ENCODE measurements around the gene POLH. TPM values are rescaled to one million over a fixed set of nuclear protein-coding genes. Genes with fewer than 3 reads are reported as not detected.

Gene POLH
- total and polyA plus RNA-seq, 9 of the 15 experiments (the other 6 are each of a cell fraction or from before 2014, with no cell fraction given), result 5.8 to 31.6 (median 20.6) TPM

DNA sequence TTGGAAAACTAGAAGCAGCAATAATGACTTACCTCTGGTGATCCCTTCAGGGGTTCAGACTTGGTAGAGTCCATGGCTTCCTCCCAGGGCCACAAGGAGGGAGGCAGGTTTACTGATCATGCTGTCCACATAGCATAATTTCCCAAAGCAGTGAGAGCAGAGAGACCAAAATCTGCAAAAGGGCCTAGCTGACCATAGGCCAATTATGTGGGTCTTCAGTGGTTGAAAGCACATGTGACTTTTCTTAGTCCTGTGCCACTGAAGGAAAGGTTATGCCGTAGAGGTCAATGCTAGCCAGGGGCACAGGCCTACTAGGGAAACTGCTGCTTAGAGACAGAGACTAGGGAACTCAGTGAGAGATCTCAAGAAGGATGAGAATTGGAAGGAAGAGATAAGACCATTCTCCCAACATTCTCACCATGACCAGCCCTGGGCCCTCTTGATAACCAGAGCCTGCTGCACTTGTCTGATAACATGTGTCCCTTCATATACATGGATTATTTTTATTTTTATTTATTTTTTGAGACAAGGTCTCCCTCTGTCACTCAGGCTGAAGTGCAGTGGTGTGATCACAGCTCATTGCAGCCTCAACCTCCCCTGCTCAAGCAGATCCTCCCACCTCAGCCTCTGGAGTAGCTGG is 55.1 kb downstream of the POLH start (continued):
- TF ChIP-seq, protein P1, sequence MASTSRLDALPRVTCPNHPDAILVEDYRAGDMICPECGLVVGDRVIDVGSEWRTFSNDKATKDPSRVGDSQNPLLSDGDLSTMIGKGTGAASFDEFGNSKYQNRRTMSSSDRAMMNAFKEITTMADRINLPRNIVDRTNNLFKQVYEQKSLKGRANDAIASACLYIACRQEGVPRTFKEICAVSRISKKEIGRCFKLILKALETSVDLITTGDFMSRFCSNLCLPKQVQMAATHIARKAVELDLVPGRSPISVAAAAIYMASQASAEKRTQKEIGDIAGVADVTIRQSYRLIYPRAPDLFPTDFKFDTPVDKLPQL (IDR thresholded peaks at IDR 0.05; ENCODE audit: extremely low read depth, insufficient read length), result peak; percentile 55
- TF ChIP-seq STAT5B (CRISPR knock-in tag; IDR thresholded peaks at IDR 0.05), result no peak
- no peak for TF ChIP-seq SNIP1 (IDR thresholded peaks at IDR 0.05; ENCODE audit: low read depth)
- TF ChIP-seq ZNF23 (CRISPR knock-in tag; IDR thresholded peaks at IDR 0.05), result no peak
- TF ChIP-seq, protein P2, sequence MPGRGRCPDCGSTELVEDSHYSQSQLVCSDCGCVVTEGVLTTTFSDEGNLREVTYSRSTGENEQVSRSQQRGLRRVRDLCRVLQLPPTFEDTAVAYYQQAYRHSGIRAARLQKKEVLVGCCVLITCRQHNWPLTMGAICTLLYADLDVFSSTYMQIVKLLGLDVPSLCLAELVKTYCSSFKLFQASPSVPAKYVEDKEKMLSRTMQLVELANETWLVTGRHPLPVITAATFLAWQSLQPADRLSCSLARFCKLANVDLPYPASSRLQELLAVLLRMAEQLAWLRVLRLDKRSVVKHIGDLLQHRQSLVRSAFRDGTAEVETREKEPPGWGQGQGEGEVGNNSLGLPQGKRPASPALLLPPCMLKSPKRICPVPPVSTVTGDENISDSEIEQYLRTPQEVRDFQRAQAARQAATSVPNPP (IDR thresholded peaks at IDR 0.05; ENCODE audit: borderline replicate concordance, insufficient read depth, insufficient read length), result no peak
- TF ChIP-seq NFATC3 (IDR thresholded peaks at IDR 0.05), result peak; percentile 78; the same call in 1 of the 2 replicates
- peak; percentile 91 for TF ChIP-seq ZNF583 (CRISPR knock-in tag; IDR thresholded peaks at IDR 0.05)
- TF ChIP-seq KDM1A (IDR thresholded peaks at IDR 0.05), result no peak
- TF ChIP-seq HIVEP1 (CRISPR knock-in tag; IDR thresholded peaks at IDR 0.05), result 0 out of 2 replicates have a peak, but pooled peaks have one; percentile 37
- no peak for TF ChIP-seq SMC3 (conservative IDR thresholded peaks at IDR 0.05; ENCODE audit: insufficient read depth, low read depth, low read length)
- no peak for TF ChIP-seq CBFB (CRISPR knock-in tag; IDR thresholded peaks at IDR 0.05)
- TF ChIP-seq ZNF79 (CRISPR knock-in tag; IDR thresholded peaks at IDR 0.05; ENCODE audit: low read depth), result 0 out of 2 replicates have a peak, but pooled peaks have one; percentile 18
- peak; percentile 92 for TF ChIP-seq SMAD4 (CRISPR knock-in tag; conservative IDR thresholded peaks at IDR 0.05)
- TF ChIP-seq ARID1B (IDR thresholded peaks at IDR 0.05), result peak; percentile 100
- no peak for TF ChIP-seq ARID2 (IDR thresholded peaks at IDR 0.05)
- TF ChIP-seq, protein P3, sequence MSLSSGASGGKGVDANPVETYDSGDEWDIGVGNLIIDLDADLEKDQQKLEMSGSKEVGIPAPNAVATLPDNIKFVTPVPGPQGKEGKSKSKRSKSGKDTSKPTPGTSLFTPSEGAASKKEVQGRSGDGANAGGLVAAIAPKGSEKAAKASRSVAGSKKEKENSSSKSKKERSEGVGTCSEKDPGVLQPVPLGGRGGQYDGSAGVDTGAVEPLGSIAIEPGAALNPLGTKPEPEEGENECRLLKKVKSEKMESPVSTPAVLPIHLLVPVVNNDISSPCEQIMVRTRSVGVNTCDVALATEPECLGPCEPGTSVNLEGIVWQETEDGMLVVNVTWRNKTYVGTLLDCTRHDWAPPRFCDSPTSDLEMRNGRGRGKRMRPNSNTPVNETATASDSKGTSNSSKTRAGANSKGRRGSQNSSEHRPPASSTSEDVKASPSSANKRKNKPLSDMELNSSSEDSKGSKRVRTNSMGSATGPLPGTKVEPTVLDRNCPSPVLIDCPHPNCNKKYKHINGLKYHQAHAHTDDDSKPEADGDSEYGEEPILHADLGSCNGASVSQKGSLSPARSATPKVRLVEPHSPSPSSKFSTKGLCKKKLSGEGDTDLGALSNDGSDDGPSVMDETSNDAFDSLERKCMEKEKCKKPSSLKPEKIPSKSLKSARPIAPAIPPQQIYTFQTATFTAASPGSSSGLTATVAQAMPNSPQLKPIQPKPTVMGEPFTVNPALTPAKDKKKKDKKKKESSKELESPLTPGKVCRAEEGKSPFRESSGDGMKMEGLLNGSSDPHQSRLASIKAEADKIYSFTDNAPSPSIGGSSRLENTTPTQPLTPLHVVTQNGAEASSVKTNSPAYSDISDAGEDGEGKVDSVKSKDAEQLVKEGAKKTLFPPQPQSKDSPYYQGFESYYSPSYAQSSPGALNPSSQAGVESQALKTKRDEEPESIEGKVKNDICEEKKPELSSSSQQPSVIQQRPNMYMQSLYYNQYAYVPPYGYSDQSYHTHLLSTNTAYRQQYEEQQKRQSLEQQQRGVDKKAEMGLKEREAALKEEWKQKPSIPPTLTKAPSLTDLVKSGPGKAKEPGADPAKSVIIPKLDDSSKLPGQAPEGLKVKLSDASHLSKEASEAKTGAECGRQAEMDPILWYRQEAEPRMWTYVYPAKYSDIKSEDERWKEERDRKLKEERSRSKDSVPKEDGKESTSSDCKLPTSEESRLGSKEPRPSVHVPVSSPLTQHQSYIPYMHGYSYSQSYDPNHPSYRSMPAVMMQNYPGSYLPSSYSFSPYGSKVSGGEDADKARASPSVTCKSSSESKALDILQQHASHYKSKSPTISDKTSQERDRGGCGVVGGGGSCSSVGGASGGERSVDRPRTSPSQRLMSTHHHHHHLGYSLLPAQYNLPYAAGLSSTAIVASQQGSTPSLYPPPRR (CRISPR knock-in tag; IDR thresholded peaks at IDR 0.05; ENCODE audit: borderline replicate concordance), result peak; percentile 44; the same call in 1 of the 2 replicates
- peak; percentile 99 for TF ChIP-seq TCF3 (CRISPR knock-in tag; IDR thresholded peaks at IDR 0.05)
- TF ChIP-seq, protein P4, sequence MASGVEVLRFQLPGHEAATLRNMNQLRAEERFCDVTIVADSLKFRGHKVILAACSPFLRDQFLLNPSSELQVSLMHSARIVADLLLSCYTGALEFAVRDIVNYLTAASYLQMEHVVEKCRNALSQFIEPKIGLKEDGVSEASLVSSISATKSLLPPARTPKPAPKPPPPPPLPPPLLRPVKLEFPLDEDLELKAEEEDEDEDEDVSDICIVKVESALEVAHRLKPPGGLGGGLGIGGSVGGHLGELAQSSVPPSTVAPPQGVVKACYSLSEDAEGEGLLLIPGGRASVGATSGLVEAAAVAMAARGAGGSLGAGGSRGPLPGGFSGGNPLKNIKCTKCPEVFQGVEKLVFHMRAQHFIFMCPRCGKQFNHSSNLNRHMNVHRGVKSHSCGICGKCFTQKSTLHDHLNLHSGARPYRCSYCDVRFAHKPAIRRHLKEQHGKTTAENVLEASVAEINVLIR (CRISPR knock-in tag; IDR thresholded peaks at IDR 0.05), result 0 out of 2 replicates have a peak, but pooled peaks have one; percentile 53
- no peak for TF ChIP-seq GATAD2B (IDR thresholded peaks at IDR 0.05; ENCODE audit: borderline replicate concordance)
- peak; percentile 61 for TF ChIP-seq NFE2 (IDR thresholded peaks at IDR 0.05; ENCODE audit: low read depth)
- no peak for TF ChIP-seq HNRNPUL1 (IDR thresholded peaks at IDR 0.05; ENCODE audit: low read length)
- TF ChIP-seq RAD21 (CRISPR knock-in tag; conservative IDR thresholded peaks at IDR 0.05 in 1 of 2, IDR thresholded peaks at IDR 0.05 in 1 of 2), result peak in 1 of 2 experiments; percentile 33; a peak in 1 of 4 replicates
